SJSA1 (cell line): Measurements from ENCODE around the gene VEZF1. TPM values are rescaled to one million over a fixed set of nuclear protein-coding genes. Genes with fewer than 3 reads are reported as not detected.

Experiments used
- DNase-seq, 2 experiments: peaks; one replicate each; pipeline ENCODE4 v3.0.0-alpha.2; 2015 to 2020; ENCODE audit warnings: low spot score in 2 of 2, low read depth in 1 of 2
- H3K27ac ChIP-seq: fragments of 250-450 bp; sonication (Bioruptor Pico); 2 replicates; pipeline ENCODE4 v1.5.1; 2020; ENCODE audit warnings: mild to moderate bottlenecking, moderate library complexity
- H3K27me3 ChIP-seq: fragments of 250-450 bp; sonication (Bioruptor Pico); replicated peaks from 2 replicates; pipeline ENCODE4 v1.5.1; 2020; ENCODE audit warnings: mild to moderate bottlenecking, moderate library complexity
- H3K36me3 ChIP-seq: fragments of 250-450 bp; sonication (Bioruptor Pico); 2 replicates; pipeline ENCODE4 v1.5.1; 2020; ENCODE audit warnings: mild to moderate bottlenecking
- H3K4me1 ChIP-seq: fragments of 250-450 bp; sonication (Bioruptor Pico); replicated peaks from 2 replicates; pipeline ENCODE4 v1.6.1; 2021; ENCODE audit warnings: mild to moderate bottlenecking
- H3K4me3 ChIP-seq: fragments of 250-450 bp; sonication (Bioruptor Pico); 2 replicates; pipeline ENCODE4 v1.5.1; 2020; ENCODE audit warnings: mild to moderate bottlenecking
- H3K9me3 ChIP-seq: fragments of 250-450 bp; sonication (Bioruptor Pico); replicated peaks from 2 replicates; pipeline ENCODE4 v1.5.1; 2020; ENCODE audit warnings: mild to moderate bottlenecking
- total RNA-seq: library from RNA; depleted of rRNA; stranded (reverse); fragments of >200 nt; shearing (Covaris generic); gene quantifications from 2 replicates; pipeline ENCODE4 v1.2.3, GENCODE V29; 2014

VEZF1 gene
- total RNA-seq, 1 experiment from 2014 or later = 116 TPM

- Histone ChIP-seq H3K9me3 (no peaks in the 10 kb centered on the region), H3K4me1 (peaks cover 37% of the 10 kb centered on the region), H3K36me3 (peaks cover 69% of the 10 kb centered on the region), H3K27me3 (no peaks in the 10 kb centered on the region), H3K4me3 (peak overlapping the region; percentile 77), H3K27ac (no peak overlapping the region)
- no peak for DNase-seq
Observed at GRCh38 chr17:58005031-58005727, 17.1 kb upstream of the VEZF1 start.

DNA sequence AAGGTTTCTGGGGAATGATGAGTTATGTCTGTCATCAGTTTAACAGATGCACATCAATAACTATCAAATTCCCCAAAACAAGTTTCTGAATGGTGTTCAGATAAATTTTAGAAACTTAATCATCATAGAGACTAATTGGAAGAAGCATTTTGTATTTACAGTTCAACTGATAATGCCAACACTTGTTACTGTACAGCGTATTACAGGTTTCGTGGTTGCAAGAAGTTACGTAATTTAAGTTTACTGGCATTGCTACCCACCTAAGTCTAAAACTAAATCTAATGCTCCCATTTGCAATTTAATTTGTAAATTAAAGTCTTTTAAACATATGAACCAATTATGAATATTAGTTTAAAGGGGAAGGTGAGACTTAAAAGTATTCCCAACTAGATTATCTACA lies 16.0 kb upstream of the VEZF1 start:
- H3K9me3 ChIP-seq = no peaks in the 10 kb centered on the region
- H3K4me1 ChIP-seq = peaks cover 37% of the 10 kb centered on the region
- DNase-seq = no peak
- H3K4me3 ChIP-seq = no peak overlapping the region
- no peak overlapping the region for H3K27ac ChIP-seq
- H3K36me3 ChIP-seq = peaks cover 80% of the 10 kb centered on the region
- no peaks in the 10 kb centered on the region for H3K27me3 ChIP-seq

- Histone ChIP-seq H3K9me3 (no peaks in the 10 kb centered on the region), H3K27ac (no peak overlapping the region), H3K4me1 (peaks cover 33% of the 10 kb centered on the region), H3K27me3 (no peaks in the 10 kb centered on the region), H3K4me3 (no peak overlapping the region), H3K36me3 (peaks cover 91% of the 10 kb centered on the region)
- DNase-seq = no peak
Observed at GRCh38 chr17:58002973-58003372, 14.9 kb upstream of the VEZF1 start.

- Histone ChIP-seq H3K27ac (no peak overlapping the region), H3K9me3 (no peaks in the 10 kb centered on the region), H3K36me3 (peaks cover 97% of the 10 kb centered on the region), H3K27me3 (no peaks in the 10 kb centered on the region), H3K4me1 (peaks cover 31% of the 10 kb centered on the region), H3K4me3 (no peak overlapping the region)
- DNase-seq = no peak
Observed at GRCh38 chr17:58002154-58002948, 14.3 kb upstream of the VEZF1 start.

- H3K9me3 ChIP-seq = no peaks in the 10 kb centered on the region
- peaks cover 31% of the 10 kb centered on the region for H3K4me1 ChIP-seq
- H3K36me3 ChIP-seq = peaks cover 100% of the 10 kb centered on the region
- no peak for DNase-seq
- no peaks in the 10 kb centered on the region for H3K27me3 ChIP-seq
- no peak overlapping the region for H3K4me3 ChIP-seq
- H3K27ac ChIP-seq = no peak overlapping the region
Observed at GRCh38 chr17:58001461-58002124, 13.5 kb upstream of the VEZF1 start.

DNA sequence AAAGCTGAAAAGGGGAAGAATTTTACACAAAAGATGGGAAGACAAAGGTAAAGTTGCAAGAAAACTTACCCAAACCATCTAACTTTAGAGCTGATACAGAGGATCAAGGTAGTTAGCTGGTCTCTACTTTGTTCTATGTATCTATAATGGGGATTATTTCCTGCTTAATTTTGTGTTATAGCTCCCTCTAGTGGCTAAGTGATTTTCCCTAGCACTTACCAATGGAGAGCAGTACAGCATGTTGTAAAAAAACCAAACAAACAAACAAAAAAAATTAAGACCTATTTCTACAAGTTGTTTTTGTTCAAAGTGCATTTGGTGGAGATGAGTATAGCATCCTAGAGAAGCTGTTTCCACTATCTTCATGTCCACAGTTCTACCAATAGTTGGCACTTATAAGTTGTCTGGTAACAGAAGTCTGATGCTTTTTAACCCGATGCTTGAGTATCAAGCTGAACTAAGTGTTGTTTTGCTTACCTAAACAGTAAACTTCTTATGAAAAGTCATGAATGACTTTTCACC lies 11.5 kb upstream of the VEZF1 start:
- peaks cover 85% of the 10 kb centered on the region for H3K36me3 ChIP-seq
- no peak overlapping the region for H3K4me3 ChIP-seq
- no peaks in the 10 kb centered on the region for H3K27me3 ChIP-seq
- DNase-seq = peak in 1 of 2 experiments; percentile 87
- no peak overlapping the region for H3K27ac ChIP-seq
- H3K4me1 ChIP-seq = peaks cover 19% of the 10 kb centered on the region
- no peaks in the 10 kb centered on the region for H3K9me3 ChIP-seq

DNA sequence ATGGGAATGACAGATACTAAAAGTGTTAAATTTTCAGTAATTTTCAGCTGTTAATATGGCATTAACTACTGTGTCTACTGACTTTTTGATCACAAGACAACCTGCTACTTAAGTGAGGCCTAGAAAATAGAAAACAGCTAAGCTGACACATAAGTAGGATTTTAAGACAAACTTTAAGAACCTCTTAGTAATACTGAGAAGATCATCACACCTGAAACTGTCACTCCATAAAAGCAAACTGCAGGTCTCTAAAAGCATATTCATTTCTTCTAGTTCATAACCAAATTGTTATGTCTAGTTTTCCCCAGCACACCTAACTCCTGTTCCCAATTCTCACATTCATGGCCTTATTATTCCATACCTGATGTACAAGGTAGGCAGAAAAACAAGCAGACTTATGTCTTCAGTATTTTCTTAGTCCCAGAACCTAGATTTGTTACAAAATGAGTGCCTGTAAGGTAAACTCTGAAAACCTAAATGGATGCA lies 11.0 kb upstream of the VEZF1 start:
- Histone ChIP-seq H3K27me3 (no peaks in the 10 kb centered on the region), H3K4me3 (no peak overlapping the region), H3K4me1 (peaks cover 14% of the 10 kb centered on the region), H3K9me3 (no peaks in the 10 kb centered on the region), H3K27ac (no peak overlapping the region), H3K36me3 (peaks cover 82% of the 10 kb centered on the region)
- DNase-seq = no peak

DNA sequence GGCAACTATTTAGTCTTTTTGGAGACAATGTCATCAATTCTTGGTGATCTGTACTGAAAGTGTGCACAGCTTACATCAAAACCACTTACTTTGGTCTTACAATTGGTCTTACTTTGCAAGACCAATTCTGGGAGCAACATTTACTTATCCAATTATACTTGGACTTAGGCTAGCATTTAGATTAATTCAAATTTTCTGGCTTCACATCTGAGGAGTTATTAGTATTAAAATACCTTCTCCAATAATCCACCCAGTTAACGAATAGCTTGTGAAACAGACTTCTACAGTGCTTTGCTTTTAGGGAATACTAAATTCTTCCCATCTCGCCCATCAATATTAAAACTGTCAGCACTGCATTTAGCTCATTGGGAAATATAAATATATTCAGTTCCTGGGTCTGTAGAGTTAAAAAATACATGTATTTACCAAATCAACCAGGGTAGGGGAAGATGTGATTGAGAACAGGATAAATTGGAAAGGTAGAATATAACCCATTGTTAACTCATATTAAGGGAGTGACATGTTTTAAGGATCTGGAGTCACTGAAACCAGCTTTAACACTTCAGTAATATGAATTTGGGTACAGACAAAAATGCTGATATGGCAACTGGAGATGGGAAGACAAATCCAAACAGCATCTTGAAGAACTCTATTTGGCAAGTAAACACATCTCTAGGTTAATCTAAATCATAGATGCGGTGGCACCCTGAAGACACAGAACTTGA lies 9.2 kb upstream of the VEZF1 start:
- H3K36me3 ChIP-seq = peaks cover 77% of the 10 kb centered on the region
- peaks cover 3% of the 10 kb centered on the region; the same call in 1 of the 2 replicates for H3K4me1 ChIP-seq

GRCh38 chr17:57995076-57995956 lies 7.3 kb upstream of the VEZF1 start:
- Histone ChIP-seq H3K4me3 (no peak overlapping the region), H3K9me3 (no peaks in the 10 kb centered on the region), H3K4me1 (peaks cover 5% of the 10 kb centered on the region), H3K36me3 (peaks cover 63% of the 10 kb centered on the region), H3K27ac (no peak overlapping the region), H3K27me3 (no peaks in the 10 kb centered on the region)
- DNase-seq = peak; percentile 82 to 83

More for the DNA sequence above, 9.2 kb upstream of the VEZF1 start:
- Histone ChIP-seq H3K27ac (no peak overlapping the region), H3K27me3 (no peaks in the 10 kb centered on the region), H3K4me3 (no peak overlapping the region), H3K9me3 (no peaks in the 10 kb centered on the region)
- no peak for DNase-seq

DNA sequence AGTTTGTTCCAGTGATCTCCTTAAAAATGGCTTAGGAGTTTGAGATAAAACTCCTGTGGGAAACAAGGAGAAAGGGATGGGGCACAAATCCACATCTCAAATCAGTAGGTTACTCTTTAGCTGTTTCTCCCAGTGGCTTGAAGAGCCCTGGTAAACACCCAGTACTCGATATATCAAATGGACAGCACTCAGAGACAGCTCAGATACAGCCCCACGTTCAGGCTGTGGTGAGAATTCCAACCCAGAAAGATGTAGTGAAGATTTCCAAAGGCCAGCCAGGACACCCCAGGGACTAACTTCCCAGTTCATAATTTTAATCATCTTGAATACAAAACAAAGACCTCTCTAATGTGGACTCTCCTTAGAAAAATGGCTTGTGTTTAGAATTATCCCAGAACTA lies 6.4 kb upstream of the VEZF1 start:
- Histone ChIP-seq H3K27ac (no peak overlapping the region), H3K9me3 (no peaks in the 10 kb centered on the region), H3K4me1 (peaks cover 14% of the 10 kb centered on the region), H3K4me3 (no peak overlapping the region), H3K27me3 (no peaks in the 10 kb centered on the region), H3K36me3 (peaks cover 62% of the 10 kb centered on the region)
- no peak for DNase-seq

- Histone ChIP-seq H3K9me3 (no peaks in the 10 kb centered on the region), H3K27me3 (no peaks in the 10 kb centered on the region), H3K36me3 (peaks cover 61% of the 10 kb centered on the region), H3K27ac (no peak overlapping the region), H3K4me3 (no peak overlapping the region), H3K4me1 (peaks cover 21% of the 10 kb centered on the region)
- no peak for DNase-seq
Observed at GRCh38 chr17:57993471-57994365, 5.7 kb upstream of the VEZF1 start.

GRCh38 chr17:57991537-57991936 lies 3.5 kb upstream of the VEZF1 start:
- H3K9me3 ChIP-seq = no peaks in the 10 kb centered on the region
- DNase-seq = no peak
- H3K27me3 ChIP-seq = no peaks in the 10 kb centered on the region
- H3K27ac ChIP-seq = no peak overlapping the region
- peaks cover 46% of the 10 kb centered on the region for H3K36me3 ChIP-seq
- H3K4me3 ChIP-seq = no peak overlapping the region
- peaks cover 25% of the 10 kb centered on the region for H3K4me1 ChIP-seq
